ENCODE measurements around the gene SH3RF3.

- TF ChIP-seq, protein P1, sequence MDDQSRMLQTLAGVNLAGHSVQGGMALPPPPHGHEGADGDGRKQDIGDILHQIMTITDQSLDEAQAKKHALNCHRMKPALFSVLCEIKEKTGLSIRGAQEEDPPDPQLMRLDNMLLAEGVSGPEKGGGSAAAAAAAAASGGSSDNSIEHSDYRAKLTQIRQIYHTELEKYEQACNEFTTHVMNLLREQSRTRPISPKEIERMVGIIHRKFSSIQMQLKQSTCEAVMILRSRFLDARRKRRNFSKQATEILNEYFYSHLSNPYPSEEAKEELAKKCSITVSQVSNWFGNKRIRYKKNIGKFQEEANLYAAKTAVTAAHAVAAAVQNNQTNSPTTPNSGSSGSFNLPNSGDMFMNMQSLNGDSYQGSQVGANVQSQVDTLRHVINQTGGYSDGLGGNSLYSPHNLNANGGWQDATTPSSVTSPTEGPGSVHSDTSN (IDR thresholded peaks at IDR 0.05): no peak
- TF ChIP-seq, protein P2, sequence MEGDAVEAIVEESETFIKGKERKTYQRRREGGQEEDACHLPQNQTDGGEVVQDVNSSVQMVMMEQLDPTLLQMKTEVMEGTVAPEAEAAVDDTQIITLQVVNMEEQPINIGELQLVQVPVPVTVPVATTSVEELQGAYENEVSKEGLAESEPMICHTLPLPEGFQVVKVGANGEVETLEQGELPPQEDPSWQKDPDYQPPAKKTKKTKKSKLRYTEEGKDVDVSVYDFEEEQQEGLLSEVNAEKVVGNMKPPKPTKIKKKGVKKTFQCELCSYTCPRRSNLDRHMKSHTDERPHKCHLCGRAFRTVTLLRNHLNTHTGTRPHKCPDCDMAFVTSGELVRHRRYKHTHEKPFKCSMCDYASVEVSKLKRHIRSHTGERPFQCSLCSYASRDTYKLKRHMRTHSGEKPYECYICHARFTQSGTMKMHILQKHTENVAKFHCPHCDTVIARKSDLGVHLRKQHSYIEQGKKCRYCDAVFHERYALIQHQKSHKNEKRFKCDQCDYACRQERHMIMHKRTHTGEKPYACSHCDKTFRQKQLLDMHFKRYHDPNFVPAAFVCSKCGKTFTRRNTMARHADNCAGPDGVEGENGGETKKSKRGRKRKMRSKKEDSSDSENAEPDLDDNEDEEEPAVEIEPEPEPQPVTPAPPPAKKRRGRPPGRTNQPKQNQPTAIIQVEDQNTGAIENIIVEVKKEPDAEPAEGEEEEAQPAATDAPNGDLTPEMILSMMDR (IDR thresholded peaks at IDR 0.05): no peak
These were observed 129.4 kb downstream of the SH3RF3 start for GRCh38 chr2:109258376-109258775.

Measured in SK-N-SH (cell line).